Colonic mucosa (tissue), 4 donors: ENCODE measurements around the gene TRPM3. TPM values are rescaled to one million over a fixed set of nuclear protein-coding genes. Genes with fewer than 3 reads are reported as not detected.
A peak's percentile ranks its signal among the peaks of the same experiment; 100 is the strongest.

Source experiments
- DNase-seq: peaks from one replicate; pipeline ENCODE4 v3.0.0-alpha.2; 2020
- H3K27ac ChIP-seq: fragments of 200-600 bp; one replicate; pipeline ENCODE4 v1.8.0; 2021
- H3K27me3 ChIP-seq: fragments of 200-600 bp; one replicate; pipeline ENCODE4 v1.8.0; 2021
- H3K36me3 ChIP-seq: fragments of 200-600 bp; one replicate; pipeline ENCODE4 v1.8.0; 2021
- H3K4me1 ChIP-seq: fragments of 200-600 bp; one replicate; pipeline ENCODE4 v1.8.0; 2021; ENCODE audit warnings: mild to moderate bottlenecking
- H3K4me3 ChIP-seq: fragments of 200-600 bp; one replicate; pipeline ENCODE4 v1.8.0; 2021
- H3K9ac ChIP-seq, 2 donors: one replicate each; pipeline ENCODE4 v1.7.0; 2013; ENCODE audit warnings: control low read depth in 2 of 2, low read depth in 2 of 2, low read length in 2 of 2
- H3K9me3 ChIP-seq: fragments of 200-600 bp; one replicate; pipeline ENCODE4 v1.8.0; 2021
- CTCF ChIP-seq: fragments of 200-600 bp; IDR thresholded peaks from one replicate; pipeline ENCODE4 v1.8.0; 2022; ENCODE audit warnings: antibody characterized with exemption, mild to moderate bottlenecking
- intact Hi-C: fragments of 100-400 bp; cut with DNase I; formaldehyde crosslinking; loops from one replicate; pipeline ENCODE4 v1.14.1; 2022
- total RNA-seq, 2 donors: library from RNA; stranded (reverse); fragmentation: NEBNext Ultra II Directional in 1 of 2; extraction: Animal tissue kit (Norgen Biotek cat#: 25700) in 1 of 2; gene quantifications; one replicate each; pipeline ENCODE4 v1.2.1, GENCODE V29; 2021
- donor health status: healthy.
- donor health status: DM: no; HTN: no; CAD: no.
- donor health status: DM: no; HTN: no; CAD: no.

Gene TRPM3
- total RNA-seq, 2 donors from 2014 or later = 0.32 to 0.35 TPM

GRCh38 chr9:70600506-70600905 lies 520.9 kb downstream of the TRPM3 start:
- Histone ChIP-seq H3K4me3 (no peak overlapping the region), H3K27me3 (no peaks in the 10 kb centered on the region), H3K9me3 (no peaks in the 10 kb centered on the region), H3K27ac (peak overlapping the region; percentile 30), H3K36me3 (no peaks in the 10 kb centered on the region), H3K9ac (peak overlapping the region in 1 of 2 donors; percentile 26), H3K4me1 (no peaks in the 10 kb centered on the region)
- no peak for DNase-seq
- TF ChIP-seq CTCF = no peak
- intact Hi-C loops = loop anchor here (5.0 to 10.0 kb wide), 5 partner anchors 116 to 486 kb away; no protein-coding TSS in a partner anchor

- Histone ChIP-seq H3K36me3 (no peaks in the 10 kb centered on the region), H3K4me1 (no peaks in the 10 kb centered on the region), H3K27ac (no peak overlapping the region), H3K4me3 (no peak overlapping the region), H3K9ac (no peak overlapping the region), H3K27me3 (no peaks in the 10 kb centered on the region), H3K9me3 (no peaks in the 10 kb centered on the region)
- DNase-seq = no peak
- TF ChIP-seq CTCF = no peak
- intact Hi-C loops = no loop called here
Observed at GRCh38 chr9:70597886-70598285, 523.5 kb downstream of the TRPM3 start.

- Histone ChIP-seq H3K4me3 (no peak overlapping the region), H3K27ac (no peak overlapping the region), H3K9me3 (no peaks in the 10 kb centered on the region), H3K4me1 (no peaks in the 10 kb centered on the region), H3K9ac (no peak overlapping the region), H3K27me3 (no peaks in the 10 kb centered on the region), H3K36me3 (no peaks in the 10 kb centered on the region)
- no peak for TF ChIP-seq CTCF
- no peak for DNase-seq
- intact Hi-C loops = no loop called here
Observed at GRCh38 chr9:70595211-70595610, 526.2 kb downstream of the TRPM3 start.

- H3K27me3 ChIP-seq = no peaks in the 10 kb centered on the region
- no peak overlapping the region for H3K9ac ChIP-seq
- intact Hi-C loops = no loop called here
- H3K36me3 ChIP-seq = no peaks in the 10 kb centered on the region
- no peaks in the 10 kb centered on the region for H3K9me3 ChIP-seq
- H3K4me1 ChIP-seq = no peaks in the 10 kb centered on the region
- H3K4me3 ChIP-seq = no peak overlapping the region
- no peak for DNase-seq
- no peak overlapping the region for H3K27ac ChIP-seq
- no peak for TF ChIP-seq CTCF
Observed at GRCh38 chr9:70594386-70594944, 527.0 kb downstream of the TRPM3 start.

GRCh38 chr9:70593241-70593640 lies 528.2 kb downstream of the TRPM3 start:
- no peak overlapping the region for H3K27ac ChIP-seq
- intact Hi-C loops = no loop called here
- H3K36me3 ChIP-seq = no peaks in the 10 kb centered on the region
- no peak overlapping the region for H3K9ac ChIP-seq
- no peaks in the 10 kb centered on the region for H3K4me1 ChIP-seq
- H3K4me3 ChIP-seq = no peak overlapping the region
- DNase-seq = no peak
- no peaks in the 10 kb centered on the region for H3K9me3 ChIP-seq
- no peaks in the 10 kb centered on the region for H3K27me3 ChIP-seq
- TF ChIP-seq CTCF = no peak
